NCI-H2196 (cell line): Measurements from ENCODE around the gene LRMDA.

Source experiments
- DNase-seq: peaks from one replicate; lab custom pipeline; 2025; ENCODE audit not compliant: unreplicated experiment; lab: John Stamatoyannopoulos, UW

The LRMDA gene

DNA sequence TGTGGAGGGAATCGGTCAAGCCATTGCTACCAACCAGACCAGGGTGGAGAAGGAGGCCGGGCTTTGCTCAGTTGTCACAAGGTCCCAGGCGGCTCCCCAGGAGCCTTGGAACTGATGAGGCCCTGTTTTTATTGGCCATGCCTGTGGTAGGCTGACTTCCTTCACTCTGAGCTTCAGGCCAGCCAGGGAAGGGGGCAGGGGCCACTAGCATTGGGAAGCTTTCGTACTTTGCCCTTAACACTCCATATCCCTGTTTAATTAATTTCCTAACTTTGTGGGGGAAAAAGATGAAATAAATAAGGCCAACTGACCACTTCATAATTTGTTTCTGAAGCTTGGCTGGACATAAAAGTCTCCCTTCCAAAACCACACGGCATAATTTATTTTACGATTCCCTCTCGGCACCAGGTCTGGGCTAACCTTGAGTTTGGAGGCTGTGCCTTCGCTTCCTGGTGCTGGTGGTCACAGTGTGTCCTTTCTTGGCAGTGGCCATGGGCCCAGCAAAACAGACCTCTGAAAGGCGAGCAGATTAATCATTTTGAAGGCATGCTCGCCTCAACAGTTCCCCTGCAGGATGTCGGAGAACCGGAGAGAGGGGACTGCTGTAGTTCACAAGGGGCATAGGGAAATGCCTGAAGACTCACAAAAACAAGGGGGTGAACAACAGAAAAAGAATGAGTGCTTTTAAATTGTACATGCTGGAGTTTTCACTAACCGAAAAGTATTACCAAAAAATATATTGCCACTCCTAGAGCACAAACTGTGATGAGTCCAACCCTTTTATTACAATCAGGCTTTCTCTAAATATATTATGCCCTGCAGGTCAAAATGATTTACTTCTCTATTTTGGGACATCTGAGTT is 966.0 kb downstream of the LRMDA start:
- DNase-seq, result no peak

DNA sequence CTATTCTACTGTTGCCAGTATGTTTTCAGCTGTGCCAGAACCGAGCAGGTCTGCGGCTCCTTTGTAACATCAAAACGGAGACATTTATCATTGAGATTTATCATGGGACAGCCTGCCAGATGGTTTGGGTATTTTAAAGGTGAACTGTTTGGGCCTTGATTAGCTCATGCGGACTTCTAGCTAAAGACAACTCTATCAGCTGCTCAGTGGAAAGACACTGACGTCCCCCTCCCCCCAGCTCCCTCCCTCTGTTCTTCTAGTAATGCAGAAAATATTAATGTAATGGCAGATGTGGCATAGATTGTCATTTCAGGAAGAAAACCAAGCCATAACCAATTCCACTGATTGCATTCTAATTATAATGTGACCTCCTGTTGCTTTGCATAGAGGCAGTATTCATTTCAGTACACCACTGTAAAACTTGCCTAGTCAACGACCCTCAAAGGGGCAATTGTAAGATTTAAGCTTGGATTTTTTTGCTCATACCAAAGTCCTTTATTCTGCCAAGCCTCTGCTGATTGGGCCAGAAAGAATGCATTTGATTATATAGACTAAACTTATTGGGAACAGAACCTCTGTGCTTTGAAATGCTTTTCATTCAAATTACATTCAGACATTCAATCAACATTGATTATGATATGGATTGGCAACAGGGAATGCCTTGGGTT is 966.8 kb downstream of the LRMDA start:
- no peak for DNase-seq

DNA sequence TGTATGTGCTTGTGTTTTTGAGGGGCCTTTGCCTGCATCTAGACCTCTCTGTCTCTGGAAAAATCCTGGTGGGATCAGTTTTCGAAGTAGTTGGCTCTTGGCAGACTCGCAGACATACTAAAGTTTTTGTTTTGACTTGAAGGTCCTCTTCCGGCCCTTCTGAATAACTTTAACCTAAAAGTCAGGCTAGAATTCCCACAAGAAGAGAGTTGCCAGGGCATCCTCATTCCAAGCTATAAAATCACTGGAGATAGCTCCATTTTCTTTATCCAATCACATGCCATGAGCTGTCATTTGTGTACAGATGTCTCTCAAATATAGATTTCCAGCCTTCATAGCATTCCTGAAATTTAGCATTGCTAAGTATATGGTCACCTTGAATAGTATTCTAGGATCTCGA is 967.8 kb downstream of the LRMDA start:
- DNase-seq, result no peak

DNA sequence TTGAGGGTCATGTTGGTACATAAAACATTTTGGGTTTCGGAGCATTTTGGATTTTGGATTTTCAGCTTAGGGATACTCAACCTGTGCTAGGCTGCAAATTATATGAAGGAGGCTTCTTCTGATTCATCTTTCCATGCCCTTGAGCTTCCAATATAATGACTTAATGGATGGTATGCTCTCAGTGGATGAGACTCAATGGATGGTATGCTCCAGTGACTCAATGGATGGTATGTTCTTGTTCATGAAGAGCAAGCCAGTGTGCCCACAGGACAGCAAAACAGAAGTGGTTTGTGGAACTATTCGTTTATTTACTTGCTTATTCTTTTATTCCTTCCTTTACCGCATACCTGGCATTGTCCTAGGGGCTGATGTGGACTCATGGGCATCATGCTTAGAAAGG is 969.6 kb downstream of the LRMDA start:
- DNase-seq, result no peak

DNA sequence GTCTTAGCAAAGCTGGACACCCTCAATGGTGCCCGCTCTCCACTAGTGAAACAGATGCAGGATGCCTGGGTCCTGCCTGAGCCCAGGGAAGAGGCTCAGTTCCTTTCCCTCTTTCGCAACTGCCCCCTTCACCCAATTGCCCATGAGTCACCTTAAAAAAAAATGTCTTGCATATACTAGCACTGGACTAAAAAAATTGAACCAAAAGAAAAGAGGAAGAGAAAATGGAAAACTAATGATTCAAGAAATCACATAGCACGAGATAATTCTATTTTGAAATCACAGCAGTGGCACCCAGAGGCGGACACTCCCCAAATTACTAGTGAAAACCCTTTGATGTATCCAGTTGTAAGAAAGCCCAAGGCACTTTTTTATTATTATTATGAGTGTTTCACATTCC is 972.5 kb downstream of the LRMDA start:
- DNase-seq, result no peak

DNA sequence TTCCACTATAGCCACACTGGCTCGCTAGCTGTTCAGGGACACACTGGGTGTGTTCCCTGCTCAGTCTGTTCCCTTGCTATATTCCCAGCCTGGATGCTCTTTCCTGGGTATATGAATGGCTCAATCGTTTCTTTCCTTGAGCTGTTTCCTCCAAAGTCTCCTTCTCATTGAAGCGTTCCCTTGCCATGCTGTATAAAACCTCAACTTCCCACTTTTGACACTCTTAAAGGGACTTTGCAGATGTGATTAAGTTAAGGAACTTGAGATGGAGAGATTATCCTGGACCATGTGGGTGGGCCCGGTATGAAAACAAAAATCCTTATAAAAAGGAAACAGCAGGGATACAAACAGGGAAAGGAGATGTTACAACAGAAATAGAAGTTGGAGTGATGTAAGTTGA is 973.1 kb downstream of the LRMDA start:
- no peak for DNase-seq

DNA sequence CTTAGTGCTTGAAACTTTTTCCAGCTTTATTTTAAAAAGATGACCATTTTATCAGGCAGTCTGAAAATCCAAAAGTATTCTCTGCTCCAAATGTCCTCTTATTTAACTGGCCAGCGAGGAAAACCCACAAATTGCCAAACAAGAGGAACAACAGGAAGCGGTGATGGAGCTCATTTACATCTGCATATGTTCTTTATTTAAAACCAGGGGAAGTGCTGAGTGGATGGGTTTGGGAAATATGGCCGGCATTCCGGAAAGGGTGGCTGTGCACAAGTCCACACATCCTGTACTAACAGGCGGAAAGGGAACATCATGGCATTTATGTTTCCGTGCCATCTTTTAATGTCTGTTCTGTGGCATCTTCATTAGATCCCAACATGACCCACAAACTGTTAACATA is 974.5 kb downstream of the LRMDA start:
- DNase-seq, result no peak

DNA sequence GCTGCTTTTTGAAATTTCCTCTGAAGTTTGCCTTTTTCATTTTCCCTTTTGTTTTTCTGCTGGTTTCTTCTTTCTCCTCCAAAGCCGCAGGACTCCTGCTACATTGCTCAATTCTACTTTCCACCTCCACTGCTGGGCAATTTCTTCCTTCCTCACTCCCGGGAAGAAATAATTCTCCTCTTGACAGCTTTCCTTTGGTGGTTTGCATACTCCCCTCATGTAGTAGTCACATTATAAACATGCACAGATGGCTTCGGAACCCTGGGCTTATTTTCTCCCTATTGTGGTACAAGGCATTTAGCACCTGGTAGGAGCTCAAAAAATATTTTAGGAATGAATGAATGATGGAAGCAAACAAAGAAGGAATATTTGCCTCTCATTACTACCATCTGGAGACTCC is 977.2 kb downstream of the LRMDA start:
- no peak for DNase-seq

DNA sequence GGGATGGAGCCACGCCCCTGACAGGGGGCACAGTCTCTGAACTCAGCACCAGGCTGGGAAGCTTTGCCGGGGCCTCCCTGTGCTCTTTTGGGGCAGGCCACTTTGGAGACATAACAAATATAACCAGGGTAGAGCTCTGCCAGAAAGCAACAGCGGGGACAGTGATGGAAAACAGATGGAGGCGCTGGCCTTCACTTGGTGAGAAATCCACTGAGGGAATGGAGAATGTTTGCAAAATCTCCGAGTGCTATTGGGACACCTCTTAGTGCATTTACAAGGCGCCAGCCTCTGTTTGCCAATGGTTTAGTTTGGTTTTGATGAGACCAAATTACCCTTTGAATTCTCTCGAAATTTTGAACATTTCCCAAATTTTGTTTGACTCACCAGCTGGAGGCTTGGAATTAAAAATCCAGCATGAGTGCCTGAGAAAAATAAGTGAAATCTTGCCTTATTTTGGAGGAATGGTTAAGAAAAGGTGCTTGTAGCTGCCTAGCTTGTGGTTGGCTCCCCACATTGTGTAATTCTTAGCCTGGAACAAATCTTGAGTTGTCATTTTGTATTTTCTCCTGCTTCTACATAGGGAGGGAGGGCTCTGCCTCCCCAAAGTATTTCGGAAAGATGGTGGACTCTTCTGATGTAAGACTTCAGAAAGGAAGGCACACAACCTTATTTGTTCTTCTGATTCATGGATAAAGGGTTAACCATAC is 980.5 kb downstream of the LRMDA start:
- DNase-seq, result no peak

DNA sequence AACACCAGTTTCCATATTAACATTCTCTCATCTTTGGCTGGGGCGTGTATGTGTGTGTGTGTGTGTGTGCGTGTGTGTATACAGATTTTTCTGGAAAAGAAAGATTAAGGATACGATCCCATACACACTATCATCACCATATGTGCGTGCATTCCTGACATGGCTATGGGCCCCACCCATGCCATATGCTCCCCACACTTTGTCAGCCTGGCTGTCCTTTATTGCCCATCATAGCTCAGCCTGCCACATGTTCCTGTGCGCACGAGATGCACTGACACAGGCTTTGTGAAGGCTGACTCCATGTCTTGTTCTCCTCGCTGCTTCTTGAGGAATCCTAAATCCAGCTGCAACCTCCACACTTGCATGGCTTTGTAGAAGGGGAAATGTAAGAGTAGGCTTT is 984.1 kb downstream of the LRMDA start:
- no peak for DNase-seq

DNA sequence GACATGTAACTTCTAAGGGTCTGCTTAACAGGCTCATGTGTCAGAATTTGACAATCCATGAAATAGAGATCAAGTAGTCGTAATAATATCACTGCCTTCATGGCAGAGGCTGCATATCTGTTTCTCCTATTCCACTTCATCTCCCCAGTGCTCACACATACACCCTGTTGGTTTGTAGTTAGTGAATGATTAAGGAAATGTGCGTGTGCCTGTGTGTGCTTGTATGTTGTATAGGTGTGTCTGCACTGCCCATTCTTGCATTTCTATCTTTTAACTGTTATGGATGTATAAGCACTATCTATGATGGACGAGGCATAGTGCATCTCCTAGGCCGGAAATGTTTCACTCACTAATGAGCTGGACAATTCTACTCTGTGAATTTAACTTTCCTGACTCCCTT is 985.2 kb downstream of the LRMDA start:
- no peak for DNase-seq

DNA sequence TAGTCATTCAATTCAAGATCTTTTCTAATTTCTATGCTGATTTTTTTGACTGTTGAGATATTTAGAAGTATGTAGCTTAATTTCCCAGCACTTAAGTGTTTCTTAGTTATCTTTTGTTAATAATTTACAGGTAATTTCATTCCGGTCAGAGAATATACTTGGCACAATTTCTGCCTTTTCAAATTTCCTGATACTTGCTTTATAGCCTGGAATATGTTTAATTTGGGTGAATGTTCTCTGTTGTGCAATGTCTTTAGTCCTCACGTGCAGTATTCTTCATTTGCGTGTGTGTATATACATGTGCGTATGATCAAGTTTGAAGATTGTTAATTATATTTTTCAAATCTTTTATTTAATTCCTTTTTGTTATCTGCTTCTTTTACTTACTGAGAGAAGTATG is 989.3 kb downstream of the LRMDA start:
- DNase-seq, result no peak

DNA sequence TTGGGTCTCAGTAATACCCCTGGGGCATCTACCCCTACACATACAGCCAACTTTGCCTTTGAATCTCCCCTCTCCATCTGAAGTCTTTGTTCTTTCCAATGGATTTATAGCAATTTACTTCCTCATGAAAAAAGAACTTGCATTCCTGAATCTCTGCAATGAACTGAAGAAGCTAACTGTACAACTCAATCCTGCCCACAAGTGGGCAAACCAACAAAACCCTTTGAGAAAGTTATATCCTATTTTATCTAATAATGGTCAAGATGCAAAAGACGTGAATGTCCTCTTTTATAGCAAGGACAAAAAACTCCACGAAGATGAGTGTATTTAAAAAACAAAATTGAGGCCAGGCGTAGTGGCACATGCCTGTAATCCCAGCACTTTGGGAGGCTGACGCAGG is 991.3 kb downstream of the LRMDA start:
- DNase-seq, result no peak

DNA sequence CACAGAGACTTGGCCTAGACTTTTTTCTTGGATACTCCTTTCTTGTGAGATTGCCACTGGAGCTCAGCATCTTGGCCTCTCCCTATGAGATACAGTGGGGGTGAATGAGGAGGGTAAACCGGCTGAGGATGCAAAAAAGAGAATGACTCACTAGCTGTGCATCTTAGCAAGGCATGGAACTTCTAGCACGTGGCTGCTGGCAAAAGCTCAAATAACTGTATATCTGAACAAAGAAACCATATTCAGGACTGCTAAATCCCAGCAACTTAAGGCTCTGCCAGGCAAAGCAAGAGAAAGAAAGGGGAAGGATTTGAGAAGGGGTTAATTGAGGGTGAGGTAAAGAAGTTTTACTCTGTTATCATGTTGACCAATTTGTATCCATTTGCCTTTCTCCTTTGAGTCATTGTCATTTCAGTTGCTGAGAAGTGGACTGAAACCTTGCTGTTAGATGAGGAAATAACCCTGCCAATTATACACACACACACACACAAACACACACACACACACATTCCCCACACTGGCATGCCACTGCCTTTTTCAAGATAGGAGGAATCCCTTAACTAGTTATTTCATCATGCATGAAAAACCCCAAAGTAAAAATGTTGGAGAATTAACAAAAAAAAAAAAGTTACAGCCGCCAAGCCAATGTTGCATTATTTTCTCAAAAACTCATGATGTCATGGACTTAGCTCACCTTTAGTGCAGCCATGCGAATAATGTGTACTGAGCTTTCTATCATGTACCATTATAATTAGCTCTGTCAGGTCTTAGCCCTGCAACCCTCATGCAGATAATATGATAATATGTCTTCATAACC is 997.3 kb downstream of the LRMDA start:
- no peak for DNase-seq

DNA sequence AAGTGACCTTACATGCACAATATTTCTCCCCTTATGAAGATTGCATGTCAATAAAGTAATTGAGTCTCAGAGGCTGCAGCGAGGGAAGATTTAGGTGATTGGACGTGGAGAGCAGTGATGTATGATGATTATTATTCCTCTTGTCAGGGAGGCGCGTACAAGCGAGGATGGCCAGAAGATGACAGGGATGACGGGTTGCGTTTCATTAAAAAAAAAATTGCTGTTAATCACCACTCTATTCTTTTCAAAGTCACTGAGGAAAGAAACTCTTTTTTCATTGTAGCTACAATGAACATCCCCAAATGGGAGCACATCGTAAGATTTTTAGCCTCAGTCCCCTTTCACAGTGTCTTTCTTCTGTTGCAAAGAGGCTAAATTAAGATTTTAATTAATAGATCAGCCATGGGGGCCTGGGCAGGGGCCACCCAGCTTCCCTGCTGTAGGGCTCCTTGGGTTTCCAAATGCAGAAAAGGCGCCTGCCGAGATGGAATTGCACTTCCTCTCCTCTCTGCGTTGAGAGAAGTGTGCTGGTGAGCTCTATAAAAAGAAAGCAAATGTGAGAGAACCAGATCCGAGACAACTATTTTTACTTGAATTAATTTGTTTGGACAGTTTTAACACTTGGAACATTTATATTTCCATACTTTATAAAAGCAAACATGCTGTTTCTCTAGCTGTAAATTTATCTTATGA is 998.1 kb downstream of the LRMDA start:
- no peak for DNase-seq

DNA sequence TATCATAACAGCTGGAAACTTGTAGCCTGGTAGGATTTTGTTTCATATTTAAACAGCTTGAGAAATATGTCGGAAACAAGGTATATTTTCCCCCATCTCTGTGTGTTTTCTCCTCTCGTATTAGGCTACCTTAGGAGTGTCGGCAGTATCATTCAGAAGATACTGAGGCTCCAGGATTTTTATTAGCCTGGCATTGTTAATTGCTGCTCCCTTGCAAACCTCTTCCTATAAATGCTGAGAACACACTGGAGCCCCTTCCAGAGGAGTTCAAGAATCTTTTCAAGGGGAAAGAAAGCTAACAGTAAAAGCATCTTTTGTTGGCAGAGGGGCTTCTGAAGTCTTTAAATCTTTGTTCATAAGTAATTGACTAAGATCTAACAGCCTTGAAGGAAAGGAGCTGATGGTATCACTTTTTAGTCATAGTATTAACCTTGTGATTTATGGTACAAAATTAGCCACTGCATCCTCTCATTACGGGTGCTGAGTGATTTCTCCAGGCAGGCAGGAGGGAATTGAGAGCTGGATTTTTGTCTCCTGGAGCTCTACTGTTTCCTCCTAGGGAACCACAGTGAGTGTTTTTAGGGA is 998.7 kb downstream of the LRMDA start:
- DNase-seq, result no peak

DNA sequence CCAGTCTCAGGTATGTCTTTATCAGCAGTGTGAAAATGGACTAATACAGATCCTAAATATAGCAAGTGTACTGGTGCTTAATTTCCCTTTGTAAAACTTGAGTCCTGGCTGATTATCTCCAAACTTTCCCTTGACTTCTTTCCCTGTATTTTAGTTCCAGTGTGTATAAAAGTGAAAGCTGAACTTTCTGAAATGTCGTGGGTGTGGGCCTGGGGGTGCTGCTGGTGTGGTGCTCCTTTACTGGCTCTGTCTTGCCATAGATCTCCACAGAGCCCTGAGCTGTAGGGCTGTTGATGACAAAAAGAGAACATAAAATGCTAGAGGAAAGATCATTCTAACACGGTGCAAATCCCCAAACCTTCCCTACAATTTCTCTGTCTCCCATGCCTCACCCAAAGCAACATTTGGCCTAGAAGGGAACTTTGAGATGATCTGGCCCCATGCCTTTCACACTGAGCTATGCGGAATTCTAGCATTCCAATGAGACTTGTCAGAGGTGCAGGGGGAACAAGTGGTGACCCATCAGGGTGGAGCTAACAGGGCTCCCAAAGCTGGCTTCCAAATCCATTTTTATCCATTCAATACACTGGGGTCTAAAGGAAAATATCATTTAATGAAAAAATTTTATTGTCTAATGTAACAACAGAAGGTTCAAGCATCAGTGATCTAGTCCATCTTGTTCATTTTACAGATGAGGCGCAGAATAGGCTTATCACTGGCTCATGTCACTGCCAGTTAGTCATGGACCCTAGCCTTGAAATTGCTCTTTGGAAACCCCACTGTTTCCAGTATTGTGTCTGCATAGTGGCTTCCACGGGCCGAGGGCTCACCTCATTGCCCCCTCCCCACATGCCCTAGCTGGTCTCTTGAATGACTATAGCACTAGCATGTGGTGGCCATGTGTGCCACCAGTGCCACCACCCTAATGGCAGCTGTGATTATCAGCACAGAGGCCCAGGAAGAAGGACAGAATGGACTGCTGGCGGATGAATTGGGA is 1000.9 kb downstream of the LRMDA start:
- no peak for DNase-seq

DNA sequence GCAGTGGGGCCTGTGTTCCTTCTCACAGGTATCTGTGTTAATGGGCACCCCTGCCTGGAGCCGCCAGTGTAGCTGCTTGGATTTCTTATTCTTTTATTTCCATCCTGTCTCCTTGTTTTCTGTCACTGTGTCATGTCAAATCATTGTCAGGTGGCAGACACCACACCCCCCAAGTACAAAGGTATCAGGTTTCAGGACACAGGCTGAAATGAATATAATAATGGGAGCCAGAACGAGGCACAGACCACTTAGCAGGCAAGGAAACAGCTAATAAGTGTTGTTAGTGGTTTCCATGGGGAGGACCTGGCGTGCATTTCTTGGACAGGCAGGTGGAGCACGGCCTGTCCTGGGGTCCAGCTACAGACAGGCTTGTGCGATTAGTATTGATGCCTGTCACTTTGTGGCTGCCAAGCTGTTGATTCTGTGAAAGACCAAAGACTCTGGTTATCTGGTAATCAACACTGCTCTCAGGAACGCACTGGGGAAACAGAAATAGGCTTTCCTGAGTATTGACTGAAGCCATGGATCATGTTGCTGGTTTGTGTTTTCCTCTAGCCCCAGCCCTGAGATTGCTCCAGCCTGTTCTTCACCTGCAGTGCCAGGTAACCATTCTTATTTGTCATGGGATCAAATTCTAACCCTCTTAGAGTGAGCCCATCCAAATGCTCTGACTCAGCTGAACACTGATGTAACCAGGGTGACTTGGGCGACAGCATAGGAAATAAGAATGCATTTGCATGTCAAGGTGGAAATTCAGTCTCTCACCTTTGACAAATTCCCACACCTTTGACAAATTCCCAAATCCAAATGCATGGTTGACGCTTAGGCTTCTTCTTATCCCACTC is 1002.0 kb downstream of the LRMDA start:
- DNase-seq, result peak; percentile 77
